Stomach (tissue), 9 donors: ENCODE results near the gene ZNF620. TPM values are rescaled to one million over a fixed set of nuclear protein-coding genes. Genes with fewer than 3 reads are reported as not detected.

Source experiments
- DNase-seq, 2 donors: peaks; one replicate each; pipeline versions ENCODE4 v3.0.0 to v3.0.0-alpha.2; 2013 to 2019
- H3K27ac ChIP-seq, 5 donors: fragments of 200-600 bp in 4 of 5; sonication (generic) in 4 of 5; one replicate each; pipeline ENCODE4 v1.5.1; 2013 to 2019; ENCODE audit warnings: mild to moderate bottlenecking in 1 of 5, moderate library complexity in 1 of 5
- H3K27me3 ChIP-seq, 3 donors: fragments of 200-600 bp; sonication (generic); one replicate each; pipeline ENCODE4 v1.5.1; 2017 to 2019; ENCODE audit warnings: mixed run types in 1 of 3
- H3K36me3 ChIP-seq, 4 donors: fragments of 200-600 bp; sonication (generic); 1 replicate in 3 of 4; 2 replicates in 1 of 4; pipeline ENCODE4 v1.5.1; 2016 to 2019
- H3K4me1 ChIP-seq, 4 donors: fragments of 200-600 bp; sonication (generic); one replicate each; pipeline ENCODE4 v1.5.1; 2016 to 2019
- H3K4me3 ChIP-seq, 4 donors: fragments of 200-600 bp; sonication (generic) in 3 of 4; one replicate each; pipeline ENCODE4 v1.5.1; 2016 to 2019; ENCODE audit warnings: mild to moderate bottlenecking in 1 of 4
- H3K9me3 ChIP-seq, 4 donors: fragments of 200-600 bp; sonication (generic); one replicate each; pipeline ENCODE4 v1.5.1; 2016 to 2019
- EP300 ChIP-seq: sonication (generic); formaldehyde crosslinking; IDR thresholded peaks from one replicate; pipeline ENCODE4 v1.6.1; 2017; ENCODE audit warnings: antibody characterized with exemption
- POLR2A ChIP-seq, 4 donors: fragments of 450-650 bp; IDR thresholded peaks; one replicate each; pipeline ENCODE4 v1.6.1; 2016; ENCODE audit warnings: antibody characterized with exemption in 4 of 4, control low read depth in 2 of 4, mild to moderate bottlenecking in 1 of 4, moderate library complexity in 1 of 4
- POLR2AphosphoS5 ChIP-seq, 3 donors: sonication (generic); formaldehyde crosslinking; IDR thresholded peaks; one replicate each; pipeline ENCODE4 v1.6.1; 2016; ENCODE audit warnings: antibody characterized with exemption in 3 of 3
- WGBS, 5 donors: extraction: QIAGEN DNeasy Blood & Tissue Kit in 3 of 5; methylation state at CpG; one replicate each; pipeline versions ENCODE4 v1.1.5 to v1.1.7; 2013 to 2018; 5-methylcytosine and 5-hydroxymethylcytosine counted together
- intact Hi-C: fragments of 100-400 bp; cut with DNase I; formaldehyde crosslinking; loops from one replicate; pipeline ENCODE4 v1.15.1; 2023; ENCODE audit warnings: low total_unique reads
- polyA plus RNA-seq, 3 donors: library from polyadenylated mRNA; stranded (reverse); fragments of 200-250 nt; gene quantifications; one replicate each; pipeline ENCODE4 v1.2.3, GENCODE V29; 2013
- total RNA-seq, 5 donors: library from RNA; depleted of rRNA; stranded (reverse); fragments of >200 nt; gene quantifications; one replicate each; pipeline versions ENCODE4 v1.1.0 to v1.2.3, GENCODE V29; 2014 to 2016
- TF ChIP-seq, protein P1 (sequence below), 7 experiments: fragments of 450-650 bp in 4 of 7; fragments of 200-600 bp in 3 of 7; sonication (generic) in 3 of 7; IDR thresholded peaks; one replicate each; pipeline ENCODE4 v1.5.1; 2016 to 2019; ENCODE audit warnings: antibody characterized with exemption in 7 of 7, control low read depth in 2 of 7, mild to moderate bottlenecking in 1 of 7
- donor health status: healthy with polysubstance abuse.
- donor health status: Bipolar disorder and iron deficiency.
- donor health status: healthy.

The ZNF620 gene
- total and polyA plus RNA-seq, 8 donors: 0.92 to 77.0 (median 1.7) TPM; not detected in 1

DNA sequence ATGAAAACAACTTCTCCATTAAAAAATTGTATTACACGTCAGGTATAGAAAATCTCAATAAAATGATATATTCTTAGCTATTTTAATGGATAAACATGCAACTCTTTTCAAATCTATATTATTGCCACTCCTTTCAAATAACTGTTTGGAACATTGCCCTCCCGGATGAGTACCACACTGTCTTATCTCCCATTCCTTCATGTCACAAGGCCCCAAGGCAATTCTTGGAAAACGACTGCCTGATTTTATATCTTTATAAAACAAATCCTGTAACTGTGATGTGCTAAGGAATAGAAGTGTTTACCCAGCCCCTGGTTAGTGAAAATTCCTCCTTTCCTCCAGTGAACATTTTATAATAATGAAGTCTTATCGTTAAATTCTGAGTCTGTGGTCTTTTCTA lies 35.1 kb upstream of the ZNF620 start:
- no peak for DNase-seq
- Histone ChIP-seq H3K9me3 (no peaks in the 10 kb centered on the region), H3K4me3 (no peak overlapping the region), H3K4me1 (peaks cover 0 to 5% (median 0%) of the 10 kb centered on the region in 4 donors), H3K27ac (no peak overlapping the region), H3K27me3 (no peaks in the 10 kb centered on the region), H3K36me3 (peaks cover 0 to 17% (median 12%) of the 10 kb centered on the region in 4 donors)
- intact Hi-C loops: no loop called here
- whole genome bisulfite sequencing, 5 donors: 77 to 87% (median 81%) methylated on average over 4 of the region's 4 CpGs
- TF ChIP-seq POLR2A (IDR thresholded peaks at IDR 0.05): no peak
- TF ChIP-seq EP300: no peak
- no peak for TF ChIP-seq POLR2AphosphoS5 (IDR thresholded peaks at IDR 0.05)
- TF ChIP-seq, protein P1, sequence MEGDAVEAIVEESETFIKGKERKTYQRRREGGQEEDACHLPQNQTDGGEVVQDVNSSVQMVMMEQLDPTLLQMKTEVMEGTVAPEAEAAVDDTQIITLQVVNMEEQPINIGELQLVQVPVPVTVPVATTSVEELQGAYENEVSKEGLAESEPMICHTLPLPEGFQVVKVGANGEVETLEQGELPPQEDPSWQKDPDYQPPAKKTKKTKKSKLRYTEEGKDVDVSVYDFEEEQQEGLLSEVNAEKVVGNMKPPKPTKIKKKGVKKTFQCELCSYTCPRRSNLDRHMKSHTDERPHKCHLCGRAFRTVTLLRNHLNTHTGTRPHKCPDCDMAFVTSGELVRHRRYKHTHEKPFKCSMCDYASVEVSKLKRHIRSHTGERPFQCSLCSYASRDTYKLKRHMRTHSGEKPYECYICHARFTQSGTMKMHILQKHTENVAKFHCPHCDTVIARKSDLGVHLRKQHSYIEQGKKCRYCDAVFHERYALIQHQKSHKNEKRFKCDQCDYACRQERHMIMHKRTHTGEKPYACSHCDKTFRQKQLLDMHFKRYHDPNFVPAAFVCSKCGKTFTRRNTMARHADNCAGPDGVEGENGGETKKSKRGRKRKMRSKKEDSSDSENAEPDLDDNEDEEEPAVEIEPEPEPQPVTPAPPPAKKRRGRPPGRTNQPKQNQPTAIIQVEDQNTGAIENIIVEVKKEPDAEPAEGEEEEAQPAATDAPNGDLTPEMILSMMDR (IDR thresholded peaks at IDR 0.05): no peak

DNA sequence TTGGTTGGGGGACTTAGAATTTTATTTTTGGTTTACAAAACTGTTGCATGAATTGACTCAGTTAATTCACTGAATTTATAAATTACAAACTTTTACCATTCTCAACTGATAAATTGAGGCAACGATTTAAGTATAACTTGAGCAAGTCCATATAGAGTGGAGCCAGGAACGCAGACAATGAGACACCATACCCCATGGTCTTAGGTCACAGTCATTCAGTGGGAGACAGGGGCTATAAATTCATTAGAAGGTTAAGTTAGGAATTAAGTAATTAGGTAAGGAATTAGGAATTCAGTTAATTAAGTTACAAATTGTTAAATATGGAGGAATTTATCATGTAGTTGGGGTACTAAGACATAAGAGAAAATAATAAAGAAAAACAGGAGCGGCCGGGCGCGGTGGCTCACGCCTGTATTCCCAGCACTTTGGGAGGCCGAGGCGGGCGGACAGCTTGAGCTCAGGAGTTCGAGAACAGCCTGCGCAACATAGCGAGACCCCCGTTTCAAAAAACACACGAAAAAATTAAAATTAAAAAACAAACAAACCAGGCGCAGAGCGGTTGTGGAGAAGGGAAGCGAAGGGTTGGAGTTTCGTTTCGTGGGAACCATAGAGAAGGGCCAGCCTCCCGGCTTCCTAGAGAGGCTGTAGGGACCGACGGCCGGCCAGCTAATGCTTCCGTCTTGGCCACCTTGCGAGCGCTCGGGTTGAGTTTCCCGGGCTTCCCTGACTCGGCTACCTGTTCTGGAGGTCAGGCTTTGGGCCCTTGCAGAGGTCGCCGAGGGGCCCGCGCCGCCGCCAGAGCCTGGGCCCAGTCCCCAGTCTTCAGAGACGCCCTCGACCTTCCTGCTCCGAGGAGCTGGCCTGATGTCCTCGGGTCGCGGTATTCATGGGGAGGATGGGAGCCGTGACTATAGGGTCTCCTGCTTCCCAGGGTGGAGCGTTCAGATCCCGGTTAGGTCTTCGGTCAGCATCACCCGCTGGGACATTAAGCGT lies 29.1 kb upstream of the ZNF620 start, which contains the start of gene ZNF619:
ZNF619 (plus strand) TSS at position 645 of the 993 bp plus-strand sequence. CDS start 858 bp downstream, outside the sequence.
- WGBS, 5 donors: 5 to 13% (median 8%) methylated on average over 44 to 48 of the region's 48 CpGs
- peak within 1 kb of the TSS; percentile 76 to 84 (median 82) for H3K4me3 ChIP-seq
- intact Hi-C loops: no loop called here
- peak; percentile 82 to 90 for DNase-seq
- peaks cover 6 to 16% (median 12%) of the 10 kb centered on the region in 4 donors for H3K4me1 ChIP-seq
- TF ChIP-seq, protein P1 (IDR thresholded peaks at IDR 0.05): no peak
- TF ChIP-seq POLR2A (IDR thresholded peaks at IDR 0.05) (no peak), EP300 (no peak), POLR2AphosphoS5 (IDR thresholded peaks at IDR 0.05) (no peak)
- H3K27me3 ChIP-seq: no peaks in the 10 kb centered on the region
- peak within 1 kb of the TSS; percentile 74 to 86 (median 79) for H3K27ac ChIP-seq
- no peaks in the 10 kb centered on the region for H3K9me3 ChIP-seq
- H3K36me3 ChIP-seq: peaks cover 10 to 27% (median 25%) of the 10 kb centered on the region in 4 donors

DNA sequence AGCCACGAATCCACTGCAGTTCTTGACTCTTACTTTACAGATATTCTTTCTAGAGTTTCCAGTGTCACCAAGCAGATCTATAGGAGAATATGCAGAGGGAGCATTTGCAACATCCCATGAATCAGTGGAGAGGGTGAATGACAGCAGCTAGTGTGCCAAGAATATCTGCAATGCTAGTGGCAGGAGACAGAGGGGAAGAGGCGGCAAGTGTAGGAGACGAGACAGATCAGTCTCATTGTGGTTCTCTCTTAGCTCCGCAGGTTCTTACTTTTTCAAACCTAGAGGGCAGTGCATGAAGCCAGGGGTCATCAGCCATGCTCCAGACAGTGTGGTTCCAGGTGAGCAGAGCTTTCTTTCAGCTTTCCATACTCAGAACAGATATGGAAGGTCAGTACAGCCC lies 28.2 kb upstream of the ZNF620 start:
- no peak overlapping the region for H3K27ac ChIP-seq
- 36 to 51% (median 42%) methylated on average over 4 of the region's 4 CpGs for WGBS, 5 donors

DNA sequence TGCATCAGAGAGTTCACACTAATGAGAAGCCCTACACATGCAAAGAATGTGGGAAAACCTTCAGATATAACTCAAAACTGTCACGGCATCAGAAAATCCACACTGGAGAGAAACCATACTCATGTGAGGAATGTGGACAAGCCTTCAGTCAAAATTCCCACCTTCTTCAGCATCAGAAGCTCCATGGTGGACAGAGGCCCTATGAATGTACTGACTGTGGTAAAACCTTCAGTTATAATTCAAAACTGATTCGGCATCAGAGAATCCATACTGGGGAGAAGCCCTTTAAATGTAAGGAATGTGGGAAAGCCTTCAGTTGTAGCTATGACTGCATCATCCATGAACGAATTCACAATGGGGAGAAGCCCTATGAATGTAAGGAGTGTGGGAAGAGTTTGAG lies 18.7 kb upstream of the ZNF620 start:
- Histone ChIP-seq H3K9me3 (peaks cover 14 to 29% (median 22%) of the 10 kb centered on the region in 4 donors), H3K36me3 (peaks cover 29 to 71% (median 63%) of the 10 kb centered on the region in 4 donors), H3K4me3 (no peak overlapping the region), H3K4me1 (no peaks in the 10 kb centered on the region), H3K27me3 (no peaks in the 10 kb centered on the region), H3K27ac (no peak overlapping the region)
- intact Hi-C loops: no loop called here
- no peak for DNase-seq
- WGBS, 5 donors: 93 to 97% (median 95%) methylated on average over 3 of the region's 3 CpGs
- TF ChIP-seq EP300 (no peak), POLR2A (IDR thresholded peaks at IDR 0.05) (no peak), POLR2AphosphoS5 (IDR thresholded peaks at IDR 0.05) (no peak)
- TF ChIP-seq, protein P1 (IDR thresholded peaks at IDR 0.05): no peak

More for the DNA sequence above, 28.2 kb upstream of the ZNF620 start:
- no peaks in the 10 kb centered on the region for H3K27me3 ChIP-seq
- intact Hi-C loops: no loop called here
- H3K36me3 ChIP-seq: peaks cover 16 to 36% (median 34%) of the 10 kb centered on the region in 4 donors
- TF ChIP-seq EP300 (no peak), POLR2AphosphoS5 (IDR thresholded peaks at IDR 0.05) (no peak), POLR2A (IDR thresholded peaks at IDR 0.05) (no peak)
- TF ChIP-seq, protein P1 (IDR thresholded peaks at IDR 0.05): no peak
- peaks cover 6 to 16% (median 12%) of the 10 kb centered on the region in 4 donors for H3K4me1 ChIP-seq
- H3K4me3 ChIP-seq: peak overlapping the region; percentile 76 to 84 (median 82)
- no peak for DNase-seq
- H3K9me3 ChIP-seq: no peaks in the 10 kb centered on the region
